LHCN-M2 (cell line): ENCODE results near the gene POLR2F. TPM values are rescaled to one million over a fixed set of nuclear protein-coding genes. Genes with fewer than 3 reads are reported as not detected.
A peak's percentile ranks its signal among the peaks of the same experiment; 100 is the strongest.

Source experiments
- DNase-seq: peaks from one replicate; pipeline ENCODE4 v3.0.0-alpha.2; 2012; ENCODE audit warnings: low read depth
- total RNA-seq: library from RNA; depleted of rRNA; stranded (reverse); fragments of >200 nt; gene quantifications from 2 replicates; pipeline ENCODE4 v1.2.3, GENCODE V29; 2014

Gene POLR2F
- total RNA-seq, 1 experiment from 2014 or later = 64.8 TPM

- no peak for DNase-seq
These were observed 28.8 kb downstream of the POLR2F start for GRCh38 chr22:37982151-37982785.

DNA sequence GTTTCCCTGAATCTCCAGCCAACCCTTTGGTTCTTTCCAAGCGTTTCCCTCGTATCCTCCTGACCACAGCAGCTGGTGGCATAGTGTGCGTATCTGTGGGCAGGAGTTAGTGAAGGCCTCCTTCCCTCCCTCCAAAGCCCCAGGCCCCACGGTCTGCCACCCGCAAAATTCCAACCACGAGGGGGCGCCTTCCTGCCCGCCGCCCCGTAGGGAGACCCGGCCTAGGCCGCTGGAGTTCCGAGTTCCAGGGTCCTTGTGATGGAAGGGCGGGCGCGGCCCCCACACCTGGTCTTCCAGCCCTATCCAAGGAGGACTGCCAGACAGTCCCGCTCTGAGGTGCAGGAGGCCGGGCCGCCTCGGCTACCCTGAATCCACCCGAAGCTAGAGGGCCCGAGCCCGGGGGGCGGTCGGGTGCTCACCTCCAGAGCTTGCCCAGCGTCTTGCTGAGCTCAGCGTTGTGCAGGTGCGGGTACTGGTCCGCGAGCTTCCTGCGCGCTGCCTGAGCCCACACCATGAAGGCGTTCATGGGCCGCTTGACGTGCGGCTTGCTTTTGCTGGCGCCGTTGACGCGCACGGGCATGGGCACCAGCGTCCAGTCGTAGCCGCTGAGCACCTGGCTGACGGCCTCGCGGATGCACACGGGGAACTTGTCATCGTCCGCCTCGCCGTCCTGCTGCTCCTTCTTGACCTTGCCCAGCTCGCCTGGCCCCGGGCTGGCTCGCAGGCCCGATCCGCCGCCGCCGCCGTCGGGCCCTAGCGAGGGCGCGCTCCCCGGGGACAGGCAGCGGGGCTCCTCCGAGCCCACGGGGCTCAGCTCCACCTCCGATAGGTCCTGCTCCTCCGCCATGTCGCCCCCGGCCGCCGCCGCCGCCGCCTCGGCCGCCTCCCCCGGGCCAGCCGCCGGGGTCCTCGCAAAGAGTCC is 29.7 kb downstream of the POLR2F start:
- DNase-seq = no peak

- DNase-seq = no peak
These were observed 30.6 kb downstream of the POLR2F start, which contains the start of gene SOX10 for GRCh38 chr22:37983860-37984791. SOX10 (minus strand) TSS chr22:37984555; CDS start chr22:37983784, 771 bp downstream.

DNA sequence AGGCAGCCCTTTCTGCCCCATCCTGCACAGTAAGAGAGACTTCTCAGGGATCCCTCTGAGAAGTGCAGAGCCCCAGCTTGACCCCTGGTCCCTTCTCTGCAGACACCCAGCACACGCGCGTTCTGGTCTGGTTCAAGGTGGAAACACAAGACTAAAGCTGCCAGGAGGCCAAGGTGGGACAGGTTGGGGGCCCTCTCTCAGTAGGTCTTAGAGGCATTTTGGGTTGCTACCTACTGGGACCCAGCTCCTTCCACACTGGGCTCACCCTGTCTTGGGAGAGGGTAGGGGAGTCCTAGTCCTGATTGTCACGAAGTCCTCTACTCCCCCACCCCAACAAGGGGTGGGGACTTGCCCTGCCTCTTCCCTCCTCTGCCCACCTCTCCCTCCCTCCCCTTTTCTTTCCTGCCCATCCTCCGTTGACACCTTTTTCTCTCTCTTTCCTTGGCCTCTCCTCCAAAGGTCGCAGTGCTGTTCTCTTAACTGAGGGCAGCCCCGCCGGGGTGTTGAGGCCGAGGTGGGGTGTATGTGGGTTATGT is 31.6 kb downstream of the POLR2F start:
- DNase-seq = no peak

DNA sequence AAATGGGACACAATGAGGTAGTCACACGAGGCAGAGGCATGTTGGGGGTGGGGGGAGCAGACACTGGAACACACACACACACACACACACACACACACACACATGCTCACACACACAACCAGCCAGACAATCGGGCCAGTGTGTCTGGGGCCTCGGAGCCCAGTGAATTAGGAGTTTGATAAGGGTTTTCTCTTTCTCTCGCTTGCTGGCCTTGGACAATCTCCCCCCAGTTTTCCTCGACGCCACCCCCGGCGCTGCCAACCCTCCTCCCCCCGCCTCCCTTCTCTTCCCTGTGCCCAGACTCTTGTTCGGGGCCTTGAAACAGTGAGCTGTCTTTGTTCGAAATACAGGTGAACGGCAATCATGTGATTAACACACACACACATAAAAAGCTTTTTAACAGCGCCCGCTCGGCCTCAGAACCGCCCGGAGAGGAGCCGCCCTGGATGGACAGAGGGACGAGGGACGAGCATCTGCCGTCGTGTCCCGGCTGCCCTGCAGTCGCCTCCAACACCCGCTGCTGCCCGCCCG is 32.3 kb downstream of the POLR2F start:
- no peak for DNase-seq

- DNase-seq = no peak
These were observed 32.9 kb downstream of the POLR2F start for GRCh38 chr22:37986371-37986770.

DNA sequence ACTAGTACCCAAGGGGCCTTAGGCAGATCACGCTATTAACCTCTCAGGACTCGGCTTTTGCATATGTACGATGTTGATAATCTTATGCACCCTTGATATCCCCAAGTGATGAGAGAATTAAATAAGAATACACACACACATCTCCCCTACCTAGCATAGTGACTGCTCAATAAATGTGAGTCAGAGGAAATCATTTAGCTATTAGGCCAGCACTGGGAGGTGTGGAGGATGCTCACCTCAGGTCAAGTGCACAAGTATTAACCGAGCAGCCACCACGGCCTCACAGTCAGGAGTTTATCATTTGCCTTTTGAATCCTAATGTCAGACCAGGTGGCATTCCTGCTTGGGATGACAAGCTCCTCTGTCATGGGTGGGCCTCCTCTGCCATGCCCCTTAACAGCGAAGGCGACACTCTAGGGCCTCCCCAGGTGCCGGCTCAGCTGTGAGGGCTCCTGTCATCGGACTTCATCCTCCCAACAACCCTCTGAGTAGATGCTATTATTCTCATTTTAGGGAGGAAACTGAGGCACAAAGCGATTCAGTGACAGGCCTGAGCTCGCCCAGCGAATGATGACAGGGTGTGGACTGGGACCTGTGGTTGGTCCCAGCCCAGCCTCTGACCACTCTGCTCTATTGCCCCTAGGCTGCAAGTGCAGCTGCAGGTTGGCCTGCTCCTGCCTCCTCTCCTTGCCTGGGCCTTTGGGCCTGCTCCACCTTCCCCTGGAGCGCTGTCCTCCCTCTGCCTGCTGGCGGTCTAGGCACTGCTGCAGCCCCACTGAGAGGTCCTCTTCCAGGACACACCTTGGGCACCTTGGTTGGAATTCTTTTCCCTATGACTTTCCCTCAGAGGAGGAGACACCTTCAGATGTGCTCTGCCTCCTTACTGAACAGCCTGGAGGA is 35.9 kb downstream of the POLR2F start:
- DNase-seq = no peak

GRCh38 chr22:37990301-37990700 is 36.8 kb downstream of the POLR2F start:
- no peak for DNase-seq

GRCh38 chr22:37990862-37991261 is 37.4 kb downstream of the POLR2F start:
- no peak for DNase-seq

DNA sequence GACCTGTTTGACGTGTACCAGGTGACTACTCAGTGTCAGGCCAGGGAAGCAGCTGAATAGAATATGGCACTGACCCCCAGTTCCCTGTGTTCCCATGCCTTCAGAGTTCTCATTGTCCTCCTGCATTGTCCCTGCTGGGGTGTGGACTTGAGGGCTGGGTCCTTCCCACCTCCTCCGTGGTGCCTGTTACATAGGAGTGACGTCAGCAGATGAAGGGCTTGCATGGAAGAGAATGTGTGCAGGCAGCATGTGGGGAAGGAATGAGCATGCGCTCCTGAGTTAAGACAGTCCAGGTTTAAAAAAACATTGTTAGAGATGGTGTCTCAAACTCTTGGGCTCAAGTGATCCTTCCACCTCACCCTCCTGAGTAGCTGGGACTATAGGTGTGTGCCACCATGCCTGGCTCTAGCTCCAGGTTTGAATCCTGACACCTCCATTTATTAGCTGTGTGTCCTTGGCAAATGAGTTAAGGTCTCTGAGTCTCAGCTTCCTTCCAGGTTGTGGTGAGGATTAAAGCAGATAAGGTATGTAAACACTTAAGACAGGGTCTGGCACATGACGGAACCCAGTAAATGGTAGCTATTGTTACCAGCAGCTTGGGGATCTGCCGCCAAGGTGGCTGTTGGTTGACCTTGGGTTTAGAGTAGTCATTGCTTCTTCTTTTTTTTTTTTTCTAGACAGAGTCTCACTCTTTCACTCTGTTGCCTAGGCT is 38.4 kb downstream of the POLR2F start:
- no peak for DNase-seq

DNA sequence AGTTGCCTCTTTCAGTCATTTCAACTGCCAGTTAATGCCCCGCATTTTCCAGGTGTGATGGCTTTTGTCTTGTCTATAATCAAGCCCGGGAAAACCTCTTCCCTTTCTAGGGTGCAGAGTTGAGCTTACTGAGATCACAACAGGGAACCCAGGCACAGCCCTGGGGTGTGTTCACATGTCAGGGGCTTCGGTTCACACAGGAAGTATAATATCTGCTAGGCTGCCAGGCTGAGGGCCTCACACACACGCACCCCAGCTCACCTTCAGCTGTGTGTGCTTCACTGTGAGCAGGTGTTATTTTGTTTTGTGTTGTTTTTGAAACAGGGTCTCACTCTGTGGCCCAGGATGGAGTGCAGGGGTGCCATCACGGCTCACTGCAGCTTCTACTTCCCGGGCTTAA is 40.5 kb downstream of the POLR2F start:
- DNase-seq = no peak

- no peak for DNase-seq
These were observed 41.5 kb downstream of the POLR2F start for GRCh38 chr22:37994982-37995381.

- DNase-seq = no peak
These were observed 42.0 kb downstream of the POLR2F start for GRCh38 chr22:37995460-37995859.

- no peak for DNase-seq
These were observed 42.6 kb downstream of the POLR2F start for GRCh38 chr22:37996079-37996478.

- no peak for DNase-seq
These were observed 43.2 kb downstream of the POLR2F start for GRCh38 chr22:37996515-37997246.

DNA sequence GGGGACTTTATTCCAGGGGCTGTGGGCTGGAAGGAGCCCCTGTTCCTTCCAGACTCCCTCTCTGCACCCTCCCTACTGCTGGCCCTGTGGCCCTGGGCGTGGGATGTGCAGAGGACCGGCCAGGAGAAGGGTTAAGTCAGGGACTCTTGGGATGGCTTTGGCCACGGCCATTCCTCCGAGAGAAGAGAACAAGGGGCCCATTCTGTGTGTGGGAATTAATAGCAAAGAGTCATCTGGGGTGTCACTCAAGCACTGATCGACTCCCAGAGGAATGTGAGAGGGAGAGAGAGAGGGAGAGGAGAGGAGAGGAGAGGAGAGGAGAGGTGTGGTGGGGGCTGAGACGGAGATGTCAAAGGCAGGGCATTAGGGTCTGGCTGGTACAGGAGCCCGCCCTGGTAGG is 45.0 kb downstream of the POLR2F start:
- no peak for DNase-seq

GRCh38 chr22:37999236-37999635 is 45.7 kb downstream of the POLR2F start:
- no peak for DNase-seq

DNA sequence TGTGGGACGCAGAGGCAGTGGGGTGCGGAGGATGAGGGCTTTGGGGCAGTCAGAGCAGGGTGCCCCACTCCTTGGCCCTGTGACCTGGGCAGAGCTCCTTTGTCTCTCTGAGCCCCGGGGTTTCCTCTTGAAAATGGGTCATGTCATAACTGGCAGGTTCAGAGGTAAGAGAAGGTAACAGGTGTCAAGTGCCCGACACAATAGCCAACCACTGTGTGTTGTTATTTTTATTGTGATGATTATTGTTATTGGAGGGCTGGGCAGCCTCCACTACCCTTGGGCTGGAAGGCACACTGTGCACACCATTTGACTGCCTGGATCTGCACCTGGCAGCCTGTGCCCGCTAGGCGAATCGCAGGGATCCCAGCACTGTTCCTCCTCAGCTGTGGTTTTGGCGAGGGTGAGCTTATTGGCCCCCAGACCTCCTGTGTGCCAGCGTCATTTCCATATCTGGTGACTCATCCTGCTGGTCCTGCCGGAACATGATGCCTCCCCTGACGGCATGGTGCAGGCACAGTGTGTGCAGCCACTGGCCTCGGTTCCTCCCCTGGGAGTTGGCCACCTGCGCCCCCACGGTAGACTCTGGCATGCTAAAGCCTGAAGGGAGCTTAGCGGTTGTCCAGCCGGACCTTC is 46.3 kb downstream of the POLR2F start:
- peak; percentile 83 for DNase-seq
